Prostate gland (tissue), 2 donors: ENCODE data around the gene SLC44A2. TPM values are rescaled to one million over a fixed set of nuclear protein-coding genes. Genes with fewer than 3 reads are reported as not detected.

ENCODE experiments used
- DNase-seq: peaks from one replicate; pipeline ENCODE4 v3.0.0-alpha.2; 2019; ENCODE audit warnings: low spot score
- H3K27ac ChIP-seq, 2 donors: fragments of 200-600 bp; sonication (generic); 2 replicates each; pipeline ENCODE4 v1.5.1; 2017 to 2019
- H3K27me3 ChIP-seq: fragments of 200-600 bp; sonication (generic); replicated peaks from 2 replicates; pipeline ENCODE4 v1.5.1; 2019; ENCODE audit not compliant: insufficient read depth
- H3K36me3 ChIP-seq, 2 donors: fragments of 200-600 bp; sonication (generic); 1 replicate in 1 of 2; 2 replicates in 1 of 2; pipeline versions ENCODE4 v1.5.1 to v1.8.1; 2017 to 2019
- H3K4me1 ChIP-seq: fragments of 200-600 bp; sonication (generic); replicated peaks from 2 replicates; pipeline ENCODE4 v1.5.1; 2019
- H3K4me3 ChIP-seq, 2 donors: fragments of 200-600 bp; sonication (generic); 2 replicates each; pipeline ENCODE4 v1.5.1; 2017 to 2019
- H3K9me3 ChIP-seq: fragments of 200-600 bp; sonication (generic); 2 replicates; pipeline ENCODE4 v1.5.1; 2017
- CTCF ChIP-seq, 4 experiments: fragments of 200-600 bp in 2 of 4; fragments of 450-650 bp in 2 of 4; sonication (generic) in 2 of 4; IDR thresholded peaks; 1 replicate in 3 of 4; 2 replicates in 1 of 4; pipeline ENCODE4 v1.5.1; 2016 to 2019; ENCODE audit warnings: antibody characterized with exemption in 4 of 4, mild to moderate bottlenecking in 2 of 4, moderate library complexity in 2 of 4
- POLR2A ChIP-seq: fragments of 450-650 bp; IDR thresholded peaks from one replicate; pipeline ENCODE4 v1.6.1; 2016; ENCODE audit warnings: antibody characterized with exemption, mild to moderate bottlenecking
- POLR2AphosphoS5 ChIP-seq: sonication (generic); formaldehyde crosslinking; IDR thresholded peaks from one replicate; pipeline ENCODE4 v1.6.1; 2017; ENCODE audit warnings: antibody characterized with exemption
- WGBS: methylation state at CpG from one replicate; pipeline ENCODE4 v1.1.5; 2018; 5-methylcytosine and 5-hydroxymethylcytosine counted together
- intact Hi-C: fragments of 100-400 bp; cut with DNase I; formaldehyde crosslinking; loops from one replicate; pipeline ENCODE4 v1.14.2; 2022
- total RNA-seq, 2 donors: library from RNA; depleted of rRNA; stranded (reverse); fragments of >200 nt; gene quantifications; one replicate each; pipeline ENCODE4 v1.1.0, GENCODE V29; 2016

SLC44A2 gene
- total RNA-seq, 2 donors from 2014 or later, result 91.1 to 402 TPM

GRCh38 chr19:10593820-10594637 is 31.3 kb upstream of the SLC44A2 start:
- Histone ChIP-seq H3K4me1 (no peaks in the 10 kb centered on the region), H3K27me3 (no peaks in the 10 kb centered on the region), H3K27ac (no peak overlapping the region), H3K36me3 (no peaks in the 10 kb centered on the region), H3K9me3 (no peaks in the 10 kb centered on the region), H3K4me3 (no peak overlapping the region)
- intact Hi-C loops, result no loop called here
- no peak for TF ChIP-seq CTCF (IDR thresholded peaks at IDR 0.05)
- no peak for TF ChIP-seq POLR2AphosphoS5
- TF ChIP-seq POLR2A, result no peak
- WGBS, result 65% methylated on average over 9 of the region's 9 CpGs
- DNase-seq, result no peak

- no peak overlapping the region for H3K27ac ChIP-seq
- H3K4me1 ChIP-seq, result peaks cover 2% of the 10 kb centered on the region
- TF ChIP-seq POLR2AphosphoS5, result no peak
- no peak for TF ChIP-seq CTCF (IDR thresholded peaks at IDR 0.05)
- TF ChIP-seq POLR2A, result no peak
- H3K4me3 ChIP-seq, result no peak overlapping the region
- DNase-seq, result no peak
- intact Hi-C loops, result no loop called here
- 95% methylated on average over 5 of the region's 5 CpGs for WGBS
- no peaks in the 10 kb centered on the region for H3K36me3 ChIP-seq
- no peaks in the 10 kb centered on the region for H3K9me3 ChIP-seq
- no peaks in the 10 kb centered on the region for H3K27me3 ChIP-seq
Measured at GRCh38 chr19:10600149-10600548, 25.2 kb upstream of the SLC44A2 start.

DNA sequence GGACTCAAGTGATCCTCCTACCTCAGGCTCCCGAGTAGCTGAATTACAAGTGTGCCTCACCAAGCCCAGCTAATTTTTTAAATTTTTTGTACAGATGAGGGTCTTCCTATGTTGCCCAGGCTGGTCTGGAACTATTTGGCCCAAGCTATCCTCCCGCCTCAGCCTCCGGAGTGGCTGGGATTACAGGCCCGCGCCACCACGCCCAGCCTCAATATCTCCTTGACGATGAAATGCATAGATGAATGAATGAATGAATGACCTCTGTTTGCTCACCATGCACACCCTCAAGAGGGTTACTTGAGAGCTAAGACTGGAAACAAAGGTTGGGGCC is 23.4 kb upstream of the SLC44A2 start:
- TF ChIP-seq CTCF (IDR thresholded peaks at IDR 0.05) (no peak), POLR2AphosphoS5 (no peak), POLR2A (no peak)
- Histone ChIP-seq H3K27ac (no peak overlapping the region), H3K9me3 (no peaks in the 10 kb centered on the region), H3K27me3 (no peaks in the 10 kb centered on the region), H3K36me3 (no peaks in the 10 kb centered on the region), H3K4me1 (peaks cover 2% of the 10 kb centered on the region), H3K4me3 (peak overlapping the region in 1 of 2 donors; percentile 91)
- WGBS, result 34% methylated on average over 7 of the region's 7 CpGs
- DNase-seq, result no peak
- intact Hi-C loops, result no loop called here

- intact Hi-C loops, result no loop called here
- no peaks in the 10 kb centered on the region for H3K27me3 ChIP-seq
- TF ChIP-seq POLR2A, result peak; percentile 16
- TF ChIP-seq POLR2AphosphoS5, result no peak
- H3K36me3 ChIP-seq, result no peaks in the 10 kb centered on the region
- under 1% methylated on average over 68 of the region's 76 CpGs for WGBS
- peak; percentile 72 for DNase-seq
- no peaks in the 10 kb centered on the region for H3K9me3 ChIP-seq
- H3K4me3 ChIP-seq, result peak overlapping the region; percentile 91 to 93
- H3K4me1 ChIP-seq, result peaks cover 2% of the 10 kb centered on the region
- H3K27ac ChIP-seq, result peak overlapping the region; percentile 64 to 79
Measured at GRCh38 chr19:10602330-10603083, 22.8 kb upstream of the SLC44A2 start.

- Histone ChIP-seq H3K27ac (peak overlapping the region; percentile 64 to 79), H3K36me3 (no peaks in the 10 kb centered on the region), H3K4me1 (peaks cover 2% of the 10 kb centered on the region), H3K4me3 (peak overlapping the region; percentile 91 to 93), H3K9me3 (no peaks in the 10 kb centered on the region), H3K27me3 (no peaks in the 10 kb centered on the region)
- intact Hi-C loops, result no loop called here
- 14% methylated on average over 19 of the region's 19 CpGs for WGBS
- DNase-seq, result no peak
- TF ChIP-seq CTCF (IDR thresholded peaks at IDR 0.05) (no peak), POLR2AphosphoS5 (no peak), POLR2A (no peak)
Measured at GRCh38 chr19:10603084-10603872, 22.1 kb upstream of the SLC44A2 start.
